B cell (primary cell): Measurements from ENCODE around the gene RNF220.

Source experiments
- EZH2 ChIP-seq: IDR thresholded peaks from 2 replicates; pipeline ENCODE4 v1.6.1; 2012; ENCODE audit warnings: borderline replicate concordance, low read depth, mild to moderate bottlenecking, moderate library complexity, low read length; ENCODE audit not compliant: insufficient read depth, poor library complexity, severe bottlenecking
- TF ChIP-seq, protein P1 (sequence below): fragments of 200-600 bp; IDR thresholded peaks from one replicate; pipeline ENCODE4 v1.8.0; 2022; ENCODE audit warnings: antibody characterized with exemption, mild to moderate bottlenecking

DNA sequence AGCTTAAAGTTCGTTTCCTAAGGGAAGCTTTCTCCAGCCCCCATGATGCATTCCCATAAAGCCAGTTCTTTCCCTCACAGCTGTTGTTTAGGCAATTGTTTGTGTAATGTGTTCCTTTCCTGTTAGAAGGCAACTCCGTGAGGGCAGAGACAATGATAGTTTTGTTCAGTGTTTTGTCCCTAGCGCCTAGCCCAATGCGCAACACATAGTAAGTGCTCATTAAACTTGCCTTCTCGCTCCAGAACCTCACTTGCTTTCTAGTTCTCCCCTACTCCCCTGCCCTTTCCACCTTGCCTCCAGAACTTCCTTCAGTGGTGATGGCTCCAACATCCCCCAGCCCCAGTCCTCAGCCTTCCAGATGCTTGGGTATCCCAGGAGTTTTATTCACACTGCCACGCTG, 153.8 kb downstream of the RNF220 start:
- TF ChIP-seq, protein P1, sequence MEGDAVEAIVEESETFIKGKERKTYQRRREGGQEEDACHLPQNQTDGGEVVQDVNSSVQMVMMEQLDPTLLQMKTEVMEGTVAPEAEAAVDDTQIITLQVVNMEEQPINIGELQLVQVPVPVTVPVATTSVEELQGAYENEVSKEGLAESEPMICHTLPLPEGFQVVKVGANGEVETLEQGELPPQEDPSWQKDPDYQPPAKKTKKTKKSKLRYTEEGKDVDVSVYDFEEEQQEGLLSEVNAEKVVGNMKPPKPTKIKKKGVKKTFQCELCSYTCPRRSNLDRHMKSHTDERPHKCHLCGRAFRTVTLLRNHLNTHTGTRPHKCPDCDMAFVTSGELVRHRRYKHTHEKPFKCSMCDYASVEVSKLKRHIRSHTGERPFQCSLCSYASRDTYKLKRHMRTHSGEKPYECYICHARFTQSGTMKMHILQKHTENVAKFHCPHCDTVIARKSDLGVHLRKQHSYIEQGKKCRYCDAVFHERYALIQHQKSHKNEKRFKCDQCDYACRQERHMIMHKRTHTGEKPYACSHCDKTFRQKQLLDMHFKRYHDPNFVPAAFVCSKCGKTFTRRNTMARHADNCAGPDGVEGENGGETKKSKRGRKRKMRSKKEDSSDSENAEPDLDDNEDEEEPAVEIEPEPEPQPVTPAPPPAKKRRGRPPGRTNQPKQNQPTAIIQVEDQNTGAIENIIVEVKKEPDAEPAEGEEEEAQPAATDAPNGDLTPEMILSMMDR: no peak
- TF ChIP-seq EZH2: no peak
